Epithelial cell of esophagus (primary cell): ENCODE results near the gene SP5.

Source experiments
- DNase-seq: peaks from one replicate; pipeline ENCODE4 v3.0.0; 2010; ENCODE audit warnings: low read depth
- H3K4me3 ChIP-seq: 2 replicates; pipeline ENCODE4 v1.5.1; 2011; ENCODE audit warnings: mild to moderate bottlenecking, low read length, control low read depth
- TF ChIP-seq, protein P1 (sequence below): IDR thresholded peaks from 2 replicates; pipeline ENCODE4 v1.5.1; 2011; ENCODE audit warnings: low read depth, mild to moderate bottlenecking, low read length, control low read depth, inconsistent platforms; ENCODE audit not compliant: insufficient read depth; ENCODE audit errors: missing control alignments

SP5 gene

DNA sequence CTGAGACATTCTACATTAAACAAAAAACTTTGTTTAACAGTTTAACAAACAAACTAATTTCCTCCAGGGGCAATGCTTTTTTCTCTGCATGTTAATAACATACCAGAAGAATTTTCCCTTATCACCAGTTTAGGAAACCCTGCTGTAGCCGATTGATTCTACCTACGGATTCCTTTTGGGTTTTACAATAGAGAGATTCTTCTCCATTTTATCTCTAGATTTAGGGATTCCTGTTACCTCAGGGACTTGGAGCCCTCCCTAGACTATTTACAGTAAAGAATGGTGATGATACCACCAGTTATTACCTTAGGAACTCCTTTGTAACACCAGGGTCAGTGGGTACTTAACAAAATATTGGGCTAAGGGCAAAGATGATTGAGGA is 49.7 kb downstream of the SP5 start:
- TF ChIP-seq, protein P1, sequence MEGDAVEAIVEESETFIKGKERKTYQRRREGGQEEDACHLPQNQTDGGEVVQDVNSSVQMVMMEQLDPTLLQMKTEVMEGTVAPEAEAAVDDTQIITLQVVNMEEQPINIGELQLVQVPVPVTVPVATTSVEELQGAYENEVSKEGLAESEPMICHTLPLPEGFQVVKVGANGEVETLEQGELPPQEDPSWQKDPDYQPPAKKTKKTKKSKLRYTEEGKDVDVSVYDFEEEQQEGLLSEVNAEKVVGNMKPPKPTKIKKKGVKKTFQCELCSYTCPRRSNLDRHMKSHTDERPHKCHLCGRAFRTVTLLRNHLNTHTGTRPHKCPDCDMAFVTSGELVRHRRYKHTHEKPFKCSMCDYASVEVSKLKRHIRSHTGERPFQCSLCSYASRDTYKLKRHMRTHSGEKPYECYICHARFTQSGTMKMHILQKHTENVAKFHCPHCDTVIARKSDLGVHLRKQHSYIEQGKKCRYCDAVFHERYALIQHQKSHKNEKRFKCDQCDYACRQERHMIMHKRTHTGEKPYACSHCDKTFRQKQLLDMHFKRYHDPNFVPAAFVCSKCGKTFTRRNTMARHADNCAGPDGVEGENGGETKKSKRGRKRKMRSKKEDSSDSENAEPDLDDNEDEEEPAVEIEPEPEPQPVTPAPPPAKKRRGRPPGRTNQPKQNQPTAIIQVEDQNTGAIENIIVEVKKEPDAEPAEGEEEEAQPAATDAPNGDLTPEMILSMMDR: no peak
- H3K4me3 ChIP-seq: no peak overlapping the region
- DNase-seq: no peak

DNA sequence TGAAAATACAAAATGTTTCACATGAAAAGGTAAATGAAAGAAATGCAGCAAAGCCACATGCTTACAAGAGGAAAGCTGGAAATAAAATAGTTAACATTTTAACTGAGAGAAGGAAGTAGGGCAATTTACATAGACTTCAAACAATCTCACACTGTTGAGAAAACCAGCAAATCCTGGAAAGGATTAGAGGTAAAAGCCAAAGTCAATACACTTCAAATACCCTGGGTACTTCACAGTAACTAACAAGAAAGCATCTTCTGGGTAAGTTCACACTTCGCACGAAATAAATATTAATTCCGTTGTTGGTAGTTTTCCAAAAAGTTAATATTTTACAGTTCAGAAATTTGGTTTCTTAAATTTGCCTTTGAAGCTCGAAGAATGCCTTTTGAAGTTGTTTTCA is 51.6 kb downstream of the SP5 start:
- no peak overlapping the region for H3K4me3 ChIP-seq
- TF ChIP-seq, protein P1: no peak
- DNase-seq: no peak
